ENCODE data around the gene KLF16. TPM values are rescaled to one million over a fixed set of nuclear protein-coding genes. Genes with fewer than 3 reads are reported as not detected.
"Not testable (repeated sequence)": the region's sequence is repeated elsewhere in the genome, so short reads cannot be mapped to it uniquely, and the experiment has no call there.

KLF16 gene
- total RNA-seq, 4 donors from 2014 or later = 1.8 to 6.4 (median 3.4) TPM

- no peaks in the 10 kb centered on the region for H3K9me3 ChIP-seq
- 77 to 83% methylated on average over 17 of the region's 17 CpGs for WGBS, 2 donors
- intact Hi-C loops (cut with DNase I) = no loop called here
- DNase-seq = no peak
- H3K27me3 ChIP-seq = no peaks in the 10 kb centered on the region
- TF ChIP-seq POLR2A (IDR thresholded peaks at IDR 0.05) (no peak), CTCF (IDR thresholded peaks at IDR 0.05) (no peak)
- H3K36me3 ChIP-seq = no peaks in the 10 kb centered on the region
- H3K4me3 ChIP-seq (replicated peaks in 1 of 3) = no peak overlapping the region
- H3K4me1 ChIP-seq = peaks cover 3 to 11% of the 10 kb centered on the region in 2 donors
- no peak overlapping the region for H3K27ac ChIP-seq
Observed at GRCh38 chr19:1893791-1894190, 30.4 kb upstream of the KLF16 start.

GRCh38 chr19:1889907-1890306 is 26.5 kb upstream of the KLF16 start:
- TF ChIP-seq CTCF (IDR thresholded peaks at IDR 0.05) (no peak), POLR2A (IDR thresholded peaks at IDR 0.05) (no peak)
- intact Hi-C loops (cut with DNase I) = no loop called here
- no peak for DNase-seq
- no peak overlapping the region for H3K4me3 ChIP-seq (replicated peaks in 1 of 3)
- no peaks in the 10 kb centered on the region for H3K27me3 ChIP-seq
- 97 to 100% methylated on average over 1 of the region's 1 CpG for WGBS, 2 donors
- no peak overlapping the region for H3K27ac ChIP-seq
- H3K9me3 ChIP-seq = no peaks in the 10 kb centered on the region
- no peaks in the 10 kb centered on the region for H3K4me1 ChIP-seq
- no peaks in the 10 kb centered on the region for H3K36me3 ChIP-seq

- H3K36me3 ChIP-seq = no peaks in the 10 kb centered on the region
- TF ChIP-seq POLR2A (IDR thresholded peaks at IDR 0.05) (no peak), CTCF (IDR thresholded peaks at IDR 0.05) (no peak)
- H3K4me1 ChIP-seq = peaks cover 10 to 12% of the 10 kb centered on the region in 2 donors
- WGBS, 2 donors = 77 to 94% methylated on average over 2 to 4 of the region's 5 CpGs
- DNase-seq = no peak
- no peaks in the 10 kb centered on the region for H3K27me3 ChIP-seq
- no peaks in the 10 kb centered on the region for H3K9me3 ChIP-seq
- no peak overlapping the region for H3K4me3 ChIP-seq (replicated peaks in 1 of 3)
- H3K27ac ChIP-seq = no peak overlapping the region
- intact Hi-C loops (cut with DNase I) = no loop called here
Observed at GRCh38 chr19:1888385-1888784, 25.0 kb upstream of the KLF16 start.

- intact Hi-C loops (cut with DNase I); H3K9me3 ChIP-seq; DNase-seq; H3K27ac ChIP-seq; H3K36me3 ChIP-seq; H3K4me3 ChIP-seq (replicated peaks in 1 of 3); H3K27me3 ChIP-seq: not testable (repeated sequence)
- 94 to 95% methylated on average over 15 of the region's 15 CpGs for WGBS, 2 donors
- peaks cover 10 to 20% of the 10 kb centered on the region in 2 donors for H3K4me1 ChIP-seq
Observed at GRCh38 chr19:1886360-1886759, 23.0 kb upstream of the KLF16 start.

GRCh38 chr19:1885398-1886119 is 22.2 kb upstream of the KLF16 start, which contains the start of gene ABHD17A:
TSS of gene ABHD17A (minus strand) at chr19:1885496. CDS start at chr19:1881566, 3,930 bp downstream.
- peak in 1 of 2 donors; percentile 82 for TF ChIP-seq POLR2A (IDR thresholded peaks at IDR 0.05)
- WGBS, 2 donors = 25 to 51% methylated on average over 18 to 36 of the region's 46 CpGs

GRCh38 chr19:1884719-1885334 is 21.4 kb upstream of the KLF16 start:
- 0 to 1% methylated on average over 15 to 31 of the region's 56 CpGs for WGBS, 2 donors
- no peak for DNase-seq
- Histone ChIP-seq H3K4me3 (replicated peaks in 1 of 3) (peak overlapping the region; percentile 68 to 81 (median 71)), H3K36me3 (no peaks in the 10 kb centered on the region), H3K4me1 (peaks cover 10 to 20% of the 10 kb centered on the region in 2 donors), H3K9me3 (no peaks in the 10 kb centered on the region), H3K27me3 (no peaks in the 10 kb centered on the region), H3K27ac (peak overlapping the region; percentile 44 to 82 (median 66))
- intact Hi-C loops (cut with DNase I) = no loop called here
- no peak for TF ChIP-seq CTCF (IDR thresholded peaks at IDR 0.05)
- no peak for TF ChIP-seq POLR2A (IDR thresholded peaks at IDR 0.05)

More at GRCh38 chr19:1885398-1886119, 22.2 kb upstream of the KLF16 start, which contains the start of gene ABHD17A:
- H3K4me3 ChIP-seq (replicated peaks in 1 of 3) = peak within 1 kb of the TSS; percentile 68 to 81 (median 71)
- intact Hi-C loops (cut with DNase I); H3K9me3 ChIP-seq; H3K27me3 ChIP-seq; H3K36me3 ChIP-seq: not testable (repeated sequence)
- H3K4me1 ChIP-seq = peaks cover 10 to 20% of the 10 kb centered on the region in 2 donors
- peak within 1 kb of the TSS; percentile 44 to 82 (median 66) for H3K27ac ChIP-seq
- DNase-seq = peak; percentile 92 to 93

Data from thyroid gland (tissue), 4 donors.